ENCODE results near the gene TBXA2R.

The TBXA2R gene

GRCh38 chr19:3644351-3645066 is 37.8 kb upstream of the TBXA2R start:
- H3K4me3 ChIP-seq (ENCODE audit: low read length) = no peak overlapping the region
- no peak for DNase-seq (ENCODE audit: low read depth)
- TF ChIP-seq, protein P1, sequence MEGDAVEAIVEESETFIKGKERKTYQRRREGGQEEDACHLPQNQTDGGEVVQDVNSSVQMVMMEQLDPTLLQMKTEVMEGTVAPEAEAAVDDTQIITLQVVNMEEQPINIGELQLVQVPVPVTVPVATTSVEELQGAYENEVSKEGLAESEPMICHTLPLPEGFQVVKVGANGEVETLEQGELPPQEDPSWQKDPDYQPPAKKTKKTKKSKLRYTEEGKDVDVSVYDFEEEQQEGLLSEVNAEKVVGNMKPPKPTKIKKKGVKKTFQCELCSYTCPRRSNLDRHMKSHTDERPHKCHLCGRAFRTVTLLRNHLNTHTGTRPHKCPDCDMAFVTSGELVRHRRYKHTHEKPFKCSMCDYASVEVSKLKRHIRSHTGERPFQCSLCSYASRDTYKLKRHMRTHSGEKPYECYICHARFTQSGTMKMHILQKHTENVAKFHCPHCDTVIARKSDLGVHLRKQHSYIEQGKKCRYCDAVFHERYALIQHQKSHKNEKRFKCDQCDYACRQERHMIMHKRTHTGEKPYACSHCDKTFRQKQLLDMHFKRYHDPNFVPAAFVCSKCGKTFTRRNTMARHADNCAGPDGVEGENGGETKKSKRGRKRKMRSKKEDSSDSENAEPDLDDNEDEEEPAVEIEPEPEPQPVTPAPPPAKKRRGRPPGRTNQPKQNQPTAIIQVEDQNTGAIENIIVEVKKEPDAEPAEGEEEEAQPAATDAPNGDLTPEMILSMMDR (IDR thresholded peaks at IDR 0.05; ENCODE audit: insufficient read depth, low read depth, low read length, missing control alignments) = no peak

DNA sequence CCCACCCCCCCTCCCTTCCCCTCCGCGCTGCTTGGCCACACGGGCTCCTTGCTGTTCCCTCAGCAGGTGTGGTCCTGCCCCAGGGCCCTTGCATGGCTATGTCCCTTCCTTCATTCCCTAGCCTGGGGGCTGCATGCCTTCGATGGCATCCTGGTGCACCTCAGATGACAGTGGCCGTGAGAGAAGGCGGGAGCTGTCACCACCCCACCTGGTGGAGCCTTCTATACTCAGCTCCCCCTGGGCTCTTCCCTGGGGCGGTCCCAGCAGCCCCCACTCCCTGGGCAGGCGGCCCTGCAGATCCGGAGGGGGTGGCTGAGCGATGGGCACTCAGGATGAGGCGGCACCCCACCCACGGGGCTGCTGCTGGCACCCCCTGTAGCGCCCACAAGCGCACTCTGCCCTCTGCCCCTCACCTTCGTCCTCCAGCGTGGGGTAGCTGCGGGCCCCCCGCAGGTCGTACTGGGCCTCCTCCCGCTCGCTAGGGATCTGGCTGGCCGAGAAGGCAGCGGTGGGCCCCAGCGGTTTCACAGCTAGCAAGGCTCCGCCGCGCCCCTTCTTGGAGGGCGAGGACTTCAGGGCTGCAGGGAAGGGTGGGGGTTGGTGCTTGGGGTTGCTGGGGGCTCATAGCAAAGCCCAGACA is 37.1 kb upstream of the TBXA2R start:
- TF ChIP-seq, protein P1 (IDR thresholded peaks at IDR 0.05; ENCODE audit: insufficient read depth, low read depth, low read length, missing control alignments) = no peak
- DNase-seq (ENCODE audit: low read depth) = no peak
- no peak overlapping the region for H3K4me3 ChIP-seq (ENCODE audit: low read length)

DNA sequence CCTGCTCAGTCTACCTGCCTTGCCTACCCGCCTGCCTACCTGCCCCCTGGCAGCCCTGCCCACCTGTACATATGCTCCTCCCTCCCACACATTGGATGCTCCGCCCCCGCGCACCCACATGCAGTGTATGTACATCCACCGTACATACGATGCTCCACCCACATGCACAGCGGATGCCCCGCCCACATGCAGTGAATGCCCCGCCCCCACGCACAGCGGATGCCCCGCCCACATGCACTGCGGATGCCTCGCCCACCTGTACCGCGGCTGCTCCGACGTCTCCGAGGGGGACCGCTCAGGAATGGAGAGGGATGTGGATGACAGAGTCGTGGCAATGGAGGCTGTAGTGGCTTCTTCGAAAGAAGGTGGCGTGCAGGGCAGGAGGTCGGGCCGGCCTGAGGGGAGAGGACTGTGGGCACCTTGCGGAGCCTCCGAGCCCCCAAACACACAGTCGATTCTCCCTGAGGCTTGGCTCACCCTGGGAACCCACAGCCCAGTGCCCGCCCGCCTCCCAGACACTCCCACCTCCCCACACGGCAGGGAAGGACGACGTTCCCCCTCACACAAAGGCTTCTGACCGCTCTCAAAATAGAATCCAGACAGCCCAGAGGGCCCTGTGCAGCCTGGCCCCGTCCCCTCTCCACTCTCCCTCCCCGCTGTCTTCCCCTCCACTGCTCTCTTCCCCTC is 36.5 kb upstream of the TBXA2R start:
- no peak overlapping the region for H3K4me3 ChIP-seq (ENCODE audit: low read length)
- peak; percentile 22 for DNase-seq (ENCODE audit: low read depth)
- TF ChIP-seq, protein P1 (IDR thresholded peaks at IDR 0.05; ENCODE audit: insufficient read depth, low read depth, low read length, missing control alignments) = no peak

- no peak overlapping the region for H3K4me3 ChIP-seq (ENCODE audit: low read length)
- TF ChIP-seq, protein P1 (IDR thresholded peaks at IDR 0.05; ENCODE audit: insufficient read depth, low read depth, low read length, missing control alignments) = no peak
- DNase-seq (ENCODE audit: low read depth) = no peak
These were observed 35.6 kb upstream of the TBXA2R start for GRCh38 chr19:3642296-3642695.

DNA sequence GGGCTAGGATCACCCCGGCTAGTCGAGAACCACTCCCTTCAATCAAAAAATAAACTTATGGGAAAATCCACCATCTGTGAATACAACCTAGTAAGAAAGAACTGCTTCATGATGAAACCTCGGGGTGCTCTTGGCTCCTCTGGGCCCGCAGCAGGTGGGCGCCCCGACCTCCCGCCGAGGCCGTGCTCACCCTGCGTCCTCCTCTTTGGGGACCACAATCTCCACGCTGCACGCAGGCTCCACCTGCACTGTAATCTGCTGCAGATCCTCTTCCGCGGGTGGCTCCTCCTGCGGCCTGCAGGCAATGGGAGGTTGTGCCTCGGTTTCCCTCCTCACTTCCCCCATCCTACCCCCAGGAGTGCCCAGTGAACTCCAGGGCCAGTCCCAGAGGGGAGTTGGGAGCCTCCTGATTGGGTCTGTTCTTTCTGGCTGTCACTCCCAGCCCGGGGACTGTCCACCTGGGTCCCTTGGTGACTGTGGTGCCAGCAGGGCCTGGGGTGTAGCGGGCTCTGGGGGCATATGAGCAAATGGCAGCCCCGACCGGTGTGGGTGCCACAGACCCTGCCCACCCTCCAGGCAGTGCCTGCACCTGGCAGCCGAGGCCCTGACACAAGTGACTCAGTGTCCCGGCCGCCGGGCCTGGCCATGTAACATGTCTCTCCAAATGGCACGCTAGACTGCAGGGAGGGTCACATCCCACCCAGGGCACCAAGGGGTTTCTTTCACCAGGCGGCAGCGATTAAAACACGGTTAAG is 35.0 kb upstream of the TBXA2R start:
- DNase-seq (ENCODE audit: low read depth) = no peak
- TF ChIP-seq, protein P1 (IDR thresholded peaks at IDR 0.05; ENCODE audit: insufficient read depth, low read depth, low read length, missing control alignments) = no peak
- no peak overlapping the region for H3K4me3 ChIP-seq (ENCODE audit: low read length)

DNA sequence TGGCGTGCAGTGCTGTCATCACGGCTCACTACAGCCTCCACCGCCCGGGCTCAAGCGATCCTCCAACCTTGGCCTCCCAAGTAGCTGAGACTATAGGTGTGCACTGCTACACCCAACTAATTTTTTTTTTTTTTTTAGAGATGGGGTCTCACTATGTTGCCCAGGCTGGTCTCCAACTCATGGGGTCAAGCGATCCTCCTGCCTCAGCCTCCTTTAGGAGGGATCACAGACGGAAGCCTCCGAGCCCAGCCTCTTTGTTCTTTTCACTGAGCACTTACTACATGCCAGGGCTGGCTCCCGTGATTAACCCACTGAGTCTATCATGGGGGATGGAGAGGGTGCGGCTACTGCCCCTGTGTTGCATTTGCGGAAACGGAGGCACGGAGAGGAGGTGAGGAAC is 32.8 kb upstream of the TBXA2R start:
- TF ChIP-seq, protein P1 (IDR thresholded peaks at IDR 0.05; ENCODE audit: insufficient read depth, low read depth, low read length, missing control alignments) = no peak
- H3K4me3 ChIP-seq (ENCODE audit: low read length) = no peak overlapping the region
- DNase-seq (ENCODE audit: low read depth) = no peak

All from epithelial cell of esophagus (primary cell).